IMR-90 (cell line): ENCODE data around the gene CA7. TPM values are rescaled to one million over a fixed set of nuclear protein-coding genes. Genes with fewer than 3 reads are reported as not detected.

Experiments used
- ATAC-seq: fragments of 200-7000 bp; cut with Tn5 transposase; 2 replicates; pipeline ENCODE4 v1.9.1; 2020; ENCODE audit warnings: low read depth, mild to moderate bottlenecking, moderate library complexity
- BruUV-seq: library from RNA; stranded (reverse); fragments of 400-500 nt; replicated peaks from 2 replicates; lab custom pipeline; 2021; lab: Mats Ljungman, UMichigan
- CTCF ChIA-PET: fragments of 300-600 bp; formaldehyde crosslinking; extraction: SDS; loops from one replicate; lab custom pipeline; 2021; ENCODE audit warnings: antibody characterized with exemption; lab: Yijun Ruan, JAX
- POLR2A ChIA-PET: fragments of 300-600 bp; sonication (Branson Sonifier 250); formaldehyde crosslinking; loops from one replicate; lab custom pipeline; 2022; ENCODE audit warnings: antibody characterized with exemption; ENCODE audit not compliant: unreplicated experiment; lab: Charles Lee
- DNase-seq: peaks from one replicate; pipeline ENCODE4 v3.0.0; 2013
- H2AFZ ChIP-seq: replicated peaks from 2 replicates; pipeline ENCODE3; 2013; ENCODE audit warnings: low read length, mild to moderate bottlenecking; ENCODE audit not compliant: poor library complexity
- H2AK5ac ChIP-seq: 2 replicates; pipeline ENCODE4 v1.6.1; 2013; ENCODE audit warnings: low read depth, low read length, inconsistent platforms
- H2AK9ac ChIP-seq: replicated peaks from 2 replicates; pipeline ENCODE3; 2013; ENCODE audit warnings: mild to moderate bottlenecking, low read depth, low read length, moderate library complexity; ENCODE audit not compliant: poor library complexity
- H2BK120ac ChIP-seq: 2 replicates; pipeline ENCODE4 v1.6.1; 2013; ENCODE audit warnings: low read depth, low read length, inconsistent platforms
- H2BK15ac ChIP-seq: 3 replicates; pipeline ENCODE4 v1.6.1; 2013; ENCODE audit warnings: low read depth, low read length, inconsistent platforms
- H2BK20ac ChIP-seq: 2 replicates; pipeline ENCODE4 v1.6.1; 2013; ENCODE audit warnings: low read depth, mild to moderate bottlenecking, inconsistent platforms, low read length, moderate library complexity
- H2BK5ac ChIP-seq: 2 replicates; pipeline ENCODE4 v1.6.1; 2013; ENCODE audit warnings: mild to moderate bottlenecking, low read depth, low read length, inconsistent platforms; ENCODE audit not compliant: poor library complexity, severe bottlenecking
- H3K14ac ChIP-seq: replicated peaks from 2 replicates; pipeline ENCODE4 v1.6.1; 2013; ENCODE audit warnings: low read depth, low read length, inconsistent platforms
- H3K18ac ChIP-seq: 2 replicates; pipeline ENCODE4 v1.6.1; 2013; ENCODE audit warnings: low read depth, low read length, control low read depth
- H3K23ac ChIP-seq: 2 replicates; pipeline ENCODE4 v1.6.1; 2013; ENCODE audit warnings: low read depth, low read length, inconsistent platforms
- H3K27ac ChIP-seq: 2 replicates; pipeline ENCODE4 v1.5.1; 2013; ENCODE audit warnings: mild to moderate bottlenecking, control low read depth, low read length; ENCODE audit not compliant: insufficient read depth
- H3K27me3 ChIP-seq: 2 replicates; pipeline ENCODE4 v1.6.1; 2013; ENCODE audit warnings: low read length; ENCODE audit not compliant: control insufficient read depth, insufficient read depth
- H3K36me3 ChIP-seq: 2 replicates; pipeline ENCODE4 v1.6.1; 2013; ENCODE audit warnings: low read length, mixed read lengths; ENCODE audit not compliant: control insufficient read depth, insufficient read depth
- H3K4ac ChIP-seq: 2 replicates; pipeline ENCODE4 v1.6.1; 2013; ENCODE audit warnings: low read depth, low read length, inconsistent platforms
- H3K4me1 ChIP-seq: 2 replicates; pipeline ENCODE4 v1.6.1; 2013; ENCODE audit warnings: low read length, mixed read lengths; ENCODE audit not compliant: control insufficient read depth, insufficient read depth
- H3K4me2 ChIP-seq: 2 replicates; pipeline ENCODE4 v1.6.1; 2013; ENCODE audit warnings: low read depth, mild to moderate bottlenecking, control low read depth, low read length, moderate library complexity
- H3K4me3 ChIP-seq: 2 replicates; pipeline ENCODE4 v1.5.1; 2013; ENCODE audit warnings: low read depth, mild to moderate bottlenecking, control low read depth, low read length, moderate library complexity; ENCODE audit not compliant: insufficient read depth
- H3K56ac ChIP-seq: 2 replicates; pipeline ENCODE4 v1.6.1; 2013; ENCODE audit warnings: low read length, inconsistent platforms; ENCODE audit not compliant: insufficient read depth; ENCODE audit errors: extremely low read depth
- H3K79me1 ChIP-seq, 2 experiments: 2 replicates each; pipeline ENCODE4 v1.6.1; 2013; ENCODE audit warnings: low read length in 2 of 2, inconsistent platforms in 1 of 2, low read depth in 1 of 2
- H3K9ac ChIP-seq: 2 replicates; pipeline ENCODE4 v1.6.1; 2013; ENCODE audit warnings: low read depth, low read length, control low read depth
- H3K9me1 ChIP-seq: 2 replicates; pipeline ENCODE4 v1.6.1; 2013; ENCODE audit warnings: low read length, inconsistent platforms; ENCODE audit not compliant: insufficient read depth
- H3K9me3 ChIP-seq: 2 replicates; pipeline ENCODE4 v1.6.1; 2013; ENCODE audit warnings: low read length; ENCODE audit not compliant: control insufficient read depth, insufficient read depth
- H4K20me1 ChIP-seq: 2 replicates; pipeline ENCODE4 v1.6.1; 2013; ENCODE audit warnings: low read length, inconsistent platforms; ENCODE audit not compliant: insufficient read depth
- H4K5ac ChIP-seq: 2 replicates; pipeline ENCODE4 v1.6.1; 2013; ENCODE audit warnings: mild to moderate bottlenecking, low read depth, low read length, control low read depth
- H4K8ac ChIP-seq, 2 experiments: 2 replicates each; pipeline ENCODE4 v1.6.1; 2013; ENCODE audit warnings: low read depth in 2 of 2, low read length in 2 of 2, control low read depth in 1 of 2, inconsistent platforms in 1 of 2
- H4K91ac ChIP-seq: 2 replicates; pipeline ENCODE4 v1.6.1; 2013; ENCODE audit warnings: low read depth, low read length, inconsistent platforms; ENCODE audit not compliant: insufficient read depth
- BHLHE40 ChIP-seq: fragments of 150-350 bp; IDR thresholded peaks from 2 replicates; pipeline ENCODE4 v1.6.1; 2016; ENCODE audit warnings: mild to moderate bottlenecking, low read depth, low read length
- CEBPB ChIP-seq: IDR thresholded peaks from 2 replicates; pipeline ENCODE4 v1.6.1; 2012; ENCODE audit warnings: low read depth, low read length, improper control_type of control experiment
- CHD1 ChIP-seq: IDR thresholded peaks from 2 replicates; pipeline ENCODE4 v1.6.1; 2012; ENCODE audit warnings: low read depth, low read length, improper control_type of control experiment
- MAFK ChIP-seq: IDR thresholded peaks from 2 replicates; pipeline ENCODE4 v1.6.1; 2012; ENCODE audit warnings: low read depth, low read length, improper control_type of control experiment
- MAZ ChIP-seq: IDR thresholded peaks from 2 replicates; pipeline ENCODE4 v1.6.1; 2012; ENCODE audit warnings: low read depth, mild to moderate bottlenecking, low read length, improper control_type of control experiment, moderate library complexity, borderline replicate concordance
- MXI1 ChIP-seq: IDR thresholded peaks from 2 replicates; pipeline ENCODE4 v1.6.1; 2012; ENCODE audit warnings: low read depth, mild to moderate bottlenecking, low read length, moderate library complexity, borderline replicate concordance
- POLR2A ChIP-seq: IDR thresholded peaks from 2 replicates; pipeline ENCODE4 v1.6.1; 2012; ENCODE audit warnings: mild to moderate bottlenecking, low read depth, low read length
- RAD21 ChIP-seq: IDR thresholded peaks from 2 replicates; pipeline ENCODE4 v1.6.1; 2012; ENCODE audit warnings: low read length, improper control_type of control experiment
- RFX5 ChIP-seq: IDR thresholded peaks from 2 replicates; pipeline ENCODE4 v1.8.0; 2012; ENCODE audit warnings: low read depth, mild to moderate bottlenecking, low read length, moderate library complexity
- whole genome bisulfite sequencing, 2 experiments: methylation state at CpG; one replicate each; pipeline versions ENCODE4 v1.1.5 to v1.1.7; 2013; ENCODE audit warnings: missing lambda C conversion rate in 2 of 2; ENCODE audit not compliant: insufficient read length in 1 of 2; ENCODE audit errors: extremely low coverage in 2 of 2; 5-methylcytosine and 5-hydroxymethylcytosine counted together
- dilution Hi-C: fragments of 300-500 bp; cut with HindIII; formaldehyde crosslinking; loops from one replicate; pipeline ENCODE4 v1.14.3; 2018; ENCODE audit warnings: low sequenced_read_pairs; ENCODE audit not compliant: unreplicated experiment
- in situ Hi-C: fragments of 300-500 bp; cut with MboI; formaldehyde crosslinking; loops from 3 replicates; pipeline ENCODE4 v1.14.3; 2019; ENCODE audit warnings: low sequenced_read_pairs, inconsistent platforms, mixed read lengths
- intact Hi-C: fragments of 100-400 bp; cut with micrococcal nuclease; formaldehyde crosslinking; loops from 2 replicates; pipeline ENCODE4 v1.10.0; 2022
- polyA plus RNA-seq, 3 experiments: library from polyadenylated mRNA; depleted of rRNA; stranded (reverse); fragments of >200 nt; gene quantifications; 2 replicates each; pipeline ENCODE4 v1.2.3, GENCODE V29; 2012; ENCODE audit warnings: low replicate concordance in 1 of 3
- total RNA-seq: library from RNA; depleted of rRNA; stranded (reverse); fragments of >200 nt; gene quantifications from 2 replicates; pipeline ENCODE4 v1.2.3, GENCODE V29; 2012
- TF ChIP-seq, protein P1 (sequence below): fragments of 150-350 bp; IDR thresholded peaks from 2 replicates; pipeline ENCODE4 v1.6.1; 2017; ENCODE audit warnings: mild to moderate bottlenecking, antibody characterized with exemption, low read length, low read depth
- TF ChIP-seq, protein P2 (sequence below): fragments of 150-350 bp; IDR thresholded peaks from 2 replicates; pipeline ENCODE4 v1.6.1; 2016; ENCODE audit warnings: low read depth, mild to moderate bottlenecking, low read length, moderate library complexity, borderline replicate concordance

Gene CA7
- total and polyA plus RNA-seq, 2 of the 4 experiments (the other 2 are of a cell fraction), result not detected

DNA sequence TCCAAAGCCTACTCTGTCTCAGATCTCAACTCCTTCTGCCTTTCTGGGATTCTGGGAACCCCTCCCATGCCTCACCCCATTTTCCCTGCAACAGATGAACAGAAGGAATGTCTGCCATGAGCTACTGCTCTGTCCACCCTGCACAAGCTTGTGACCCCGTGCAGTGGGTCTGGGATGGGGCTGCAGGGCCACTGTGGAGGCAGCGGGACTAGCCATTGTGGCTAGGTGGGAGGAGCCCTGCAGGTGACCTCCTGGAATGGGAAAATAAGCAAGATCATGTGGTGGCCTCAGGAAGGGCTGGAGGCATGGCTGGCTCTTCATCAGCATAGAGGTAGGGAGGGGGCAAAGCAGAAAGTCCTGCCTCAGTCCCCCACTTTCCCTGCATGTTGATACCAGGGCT lies 49.8 kb downstream of the CA7 start:
- Histone ChIP-seq H3K14ac (no peak overlapping the region), H3K79me1 (no peaks in the 10 kb centered on the region), H3K27ac (no peak overlapping the region), H3K23ac (no peak overlapping the region), H2BK120ac (no peak overlapping the region), H3K4ac (no peak overlapping the region), H3K4me2 (no peak overlapping the region), H2AFZ (no peak overlapping the region), H3K9ac (no peak overlapping the region), H4K91ac (no peak overlapping the region), H4K20me1 (no peaks in the 10 kb centered on the region), H3K4me1 (peaks cover 7% of the 10 kb centered on the region), H3K56ac (no peak overlapping the region), H3K4me3 (no peak overlapping the region), H3K9me3 (no peaks in the 10 kb centered on the region), H3K27me3 (no peaks in the 10 kb centered on the region), H2AK9ac (peak overlapping the region; percentile 53), H2BK5ac (no peak overlapping the region), H4K8ac (no peak overlapping the region), H3K36me3 (peaks cover 6% of the 10 kb centered on the region; the same call in 1 of the 2 replicates), H3K18ac (no peak overlapping the region), H2BK15ac (no peak overlapping the region), H3K9me1 (peaks cover 5% of the 10 kb centered on the region; the same call in 1 of the 2 replicates), H2AK5ac (no peak overlapping the region), H4K5ac (no peak overlapping the region), H2BK20ac (no peak overlapping the region)
- intact Hi-C loops, result loop anchor here (2.0 to 10.0 kb wide), 2 partner anchors 41 to 261 kb away; partner anchors contain the start of genes B3GNT9, CES2, CIAO2B and FBXL8
- in situ Hi-C loops, result no loop called here
- BruUV-seq, result no TSS peak
- ChIA-PET POLR2A (no interaction called here), CTCF (interaction anchor here (1.3 to 1.8 kb wide), 3 partner anchors 35 to 65 kb away, joined by 4 to 20 read pairs (median 6); no protein-coding TSS in a partner anchor)
- no peak for ATAC-seq
- no peak for TF ChIP-seq RAD21
- TF ChIP-seq, protein P1, sequence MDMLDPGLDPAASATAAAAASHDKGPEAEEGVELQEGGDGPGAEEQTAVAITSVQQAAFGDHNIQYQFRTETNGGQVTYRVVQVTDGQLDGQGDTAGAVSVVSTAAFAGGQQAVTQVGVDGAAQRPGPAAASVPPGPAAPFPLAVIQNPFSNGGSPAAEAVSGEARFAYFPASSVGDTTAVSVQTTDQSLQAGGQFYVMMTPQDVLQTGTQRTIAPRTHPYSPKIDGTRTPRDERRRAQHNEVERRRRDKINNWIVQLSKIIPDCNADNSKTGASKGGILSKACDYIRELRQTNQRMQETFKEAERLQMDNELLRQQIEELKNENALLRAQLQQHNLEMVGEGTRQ, result no peak
- TF ChIP-seq POLR2A, result no peak
- TF ChIP-seq CEBPB, result no peak
- TF ChIP-seq MXI1, result no peak
- TF ChIP-seq BHLHE40, result no peak
- no peak for TF ChIP-seq MAFK
- TF ChIP-seq MAZ, result no peak
- TF ChIP-seq CHD1, result no peak
- TF ChIP-seq, protein P2, sequence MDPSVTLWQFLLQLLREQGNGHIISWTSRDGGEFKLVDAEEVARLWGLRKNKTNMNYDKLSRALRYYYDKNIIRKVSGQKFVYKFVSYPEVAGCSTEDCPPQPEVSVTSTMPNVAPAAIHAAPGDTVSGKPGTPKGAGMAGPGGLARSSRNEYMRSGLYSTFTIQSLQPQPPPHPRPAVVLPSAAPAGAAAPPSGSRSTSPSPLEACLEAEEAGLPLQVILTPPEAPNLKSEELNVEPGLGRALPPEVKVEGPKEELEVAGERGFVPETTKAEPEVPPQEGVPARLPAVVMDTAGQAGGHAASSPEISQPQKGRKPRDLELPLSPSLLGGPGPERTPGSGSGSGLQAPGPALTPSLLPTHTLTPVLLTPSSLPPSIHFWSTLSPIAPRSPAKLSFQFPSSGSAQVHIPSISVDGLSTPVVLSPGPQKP, result no peak
- TF ChIP-seq RFX5, result no peak
- dilution Hi-C loops, result no loop called here
- WGBS, 2 experiments, result 71% methylated on average over 1 of the region's 2 CpGs; no CpG with 5 or more reads in 1 of the 2 experiments
- DNase-seq, result no peak
